H1 (cell line): ENCODE data around the gene ESYT2. TPM values are rescaled to one million over a fixed set of nuclear protein-coding genes. Genes with fewer than 3 reads are reported as not detected.

Source experiments
- CTCF ChIA-PET: fragments of 300-600 bp; sonication (Branson Sonifier 250); formaldehyde crosslinking; loops from one replicate; lab custom pipeline; 2021; ENCODE audit not compliant: partially characterized antibody; lab: Charles Lee
- POLR2A ChIA-PET: fragments of 300-600 bp; sonication (Branson Sonifier 250); formaldehyde crosslinking; loops from one replicate; lab custom pipeline; 2021; ENCODE audit warnings: inconsistent platforms; ENCODE audit not compliant: partially characterized antibody; lab: Charles Lee
- DNase-seq, 2 experiments: peaks; one replicate each; pipeline versions ENCODE4 v3.0.0 to v3.0.0-alpha.2; 2010 to 2022; ENCODE audit warnings: low spot score in 2 of 2, low read depth in 1 of 2, mixed read lengths in 1 of 2
- FAIRE-seq: peaks from 2 replicates; lab custom pipeline; 2011; peaks lifted over from hg19 to GRCh38; lab: Jason Lieb, UNC
- H2AFZ ChIP-seq: 2 replicates; pipeline ENCODE4 v1.8.1; 2012; ENCODE audit warnings: low read length, inconsistent platforms
- H2AK5ac ChIP-seq: 2 replicates; pipeline ENCODE4 v1.6.1; 2013; ENCODE audit warnings: low read depth, low read length
- H2BK120ac ChIP-seq: replicated peaks from 2 replicates; pipeline ENCODE3; 2013; ENCODE audit warnings: low read depth, low read length, inconsistent platforms
- H2BK12ac ChIP-seq: 2 replicates; pipeline ENCODE4 v1.6.1; 2013; ENCODE audit warnings: low read depth, low read length
- H2BK15ac ChIP-seq: 2 replicates; pipeline ENCODE4 v1.6.1; 2013; ENCODE audit warnings: low read length
- H2BK20ac ChIP-seq: 2 replicates; pipeline ENCODE4 v1.6.1; 2013; ENCODE audit warnings: low read length
- H2BK5ac ChIP-seq: 2 replicates; pipeline ENCODE4 v1.6.1; 2013; ENCODE audit warnings: low read depth, low read length
- H3K14ac ChIP-seq: 2 replicates; pipeline ENCODE4 v1.6.1; 2013; ENCODE audit warnings: inconsistent platforms; ENCODE audit not compliant: insufficient read length
- H3K18ac ChIP-seq: 2 replicates; pipeline ENCODE4 v1.6.1; 2013; ENCODE audit warnings: low read length; ENCODE audit errors: extremely low read depth
- H3K23ac ChIP-seq: 2 replicates; pipeline ENCODE4 v1.6.1; 2013; ENCODE audit warnings: inconsistent platforms; ENCODE audit not compliant: insufficient read length
- H3K23me2 ChIP-seq: 2 replicates; pipeline ENCODE4 v1.6.1; 2013; ENCODE audit warnings: low read depth, low read length
- H3K27ac ChIP-seq: 2 replicates; pipeline ENCODE4 v1.6.1; 2011; ENCODE audit warnings: low read depth, low read length, inconsistent platforms
- H3K27me3 ChIP-seq, 4 experiments: replicated peaks in 1 of 4; 1 replicate in 1 of 4; 2 replicates in 3 of 4; pipeline versions ENCODE4 v1.6.1 to v1.8.1; 2011 to 2013; ENCODE audit warnings: low read length in 3 of 4, mild to moderate bottlenecking in 3 of 4, inconsistent platforms in 2 of 4, mixed read lengths in 2 of 4, moderate library complexity in 1 of 4; ENCODE audit not compliant: control insufficient read depth in 3 of 4, insufficient read depth in 3 of 4; ENCODE audit errors: extremely low read depth in 1 of 4
- H3K36me3 ChIP-seq, 4 experiments: 2 replicates each; pipeline versions ENCODE4 v1.6.1 to v1.8.1; 2011 to 2013; ENCODE audit warnings: mild to moderate bottlenecking in 4 of 4, low read length in 3 of 4, moderate library complexity in 2 of 4, control low read depth in 1 of 4, inconsistent platforms in 1 of 4; ENCODE audit not compliant: insufficient read depth in 4 of 4, control insufficient read depth in 2 of 4
- H3K4ac ChIP-seq: replicated peaks from 2 replicates; pipeline ENCODE3; 2013; ENCODE audit warnings: low read length, low read depth, mixed read lengths, inconsistent platforms; ENCODE audit not compliant: insufficient read length
- H3K4me1 ChIP-seq, 4 experiments: replicated peaks in 1 of 4; 1 replicate in 1 of 4; 2 replicates in 3 of 4; pipeline versions ENCODE4 v1.6.1 to v1.8.1; 2011 to 2013; ENCODE audit warnings: low read length in 3 of 4, inconsistent platforms in 2 of 4, mixed read lengths in 1 of 4; ENCODE audit not compliant: insufficient read depth in 4 of 4, control insufficient read depth in 3 of 4
- H3K4me2 ChIP-seq, 2 experiments: 2 replicates each; pipeline versions ENCODE4 v1.6.1 to v1.8.1; 2011 to 2013; ENCODE audit warnings: low read depth in 2 of 2, low read length in 2 of 2, control low read depth in 1 of 2, inconsistent platforms in 1 of 2, mild to moderate bottlenecking in 1 of 2; ENCODE audit not compliant: insufficient read depth in 1 of 2
- H3K4me3 ChIP-seq, 4 experiments: fragments of 200-600, 300-600 bp in 1 of 4; sonication (generic), shearing (Covaris generic), sonication (Bioruptor Twin) in 1 of 4; 2 replicates each; pipeline versions ENCODE4 v1.5.1 to v1.8.1; 2011 to 2016; ENCODE audit warnings: low read length in 4 of 4, low read depth in 3 of 4, control low read depth in 2 of 4, inconsistent platforms in 2 of 4, mild to moderate bottlenecking in 2 of 4, mixed read lengths in 1 of 4, moderate library complexity in 1 of 4; ENCODE audit not compliant: insufficient read depth in 2 of 4; ENCODE audit errors: extremely low read depth in 1 of 4
- H3K56ac ChIP-seq: replicated peaks from 2 replicates; pipeline ENCODE3; 2013; ENCODE audit warnings: low read depth, mild to moderate bottlenecking, mixed read lengths, low read length, inconsistent platforms; ENCODE audit not compliant: insufficient read length
- H3K79me1 ChIP-seq: 2 replicates; pipeline ENCODE4 v1.6.1; 2013; ENCODE audit warnings: low read depth, low read length, control low read depth
- H3K79me2 ChIP-seq, 2 experiments: 2 replicates each; pipeline versions ENCODE4 v1.6.1 to v1.8.1; 2012 to 2013; ENCODE audit warnings: low read length in 2 of 2, mild to moderate bottlenecking in 2 of 2, inconsistent platforms in 1 of 2; ENCODE audit not compliant: insufficient read depth in 2 of 2, control insufficient read depth in 1 of 2
- H3K9ac ChIP-seq, 4 experiments: replicated peaks in 1 of 4; 1 replicate in 1 of 4; 2 replicates in 3 of 4; pipeline versions ENCODE4 v1.6.1 to v1.8.1; 2011 to 2013; ENCODE audit warnings: low read depth in 3 of 4, low read length in 3 of 4, control low read depth in 2 of 4, mild to moderate bottlenecking in 2 of 4, moderate library complexity in 2 of 4, inconsistent platforms in 1 of 4; ENCODE audit errors: extremely low read depth in 1 of 4
- H3K9me3 ChIP-seq, 2 experiments: 2 replicates each; pipeline versions ENCODE4 v1.6.1 to v1.8.1; 2012 to 2013; ENCODE audit warnings: mild to moderate bottlenecking in 2 of 2, moderate library complexity in 2 of 2, control low read depth in 1 of 2, inconsistent platforms in 1 of 2, low read depth in 1 of 2, low read length in 1 of 2, mixed read lengths in 1 of 2; ENCODE audit not compliant: insufficient read depth in 2 of 2
- H4K20me1 ChIP-seq, 2 experiments: replicated peaks in 1 of 2; 2 replicates each; pipeline versions ENCODE3 to v1.8.1; 2011 to 2013; ENCODE audit warnings: inconsistent platforms in 2 of 2, low read length in 2 of 2, mild to moderate bottlenecking in 1 of 2; ENCODE audit not compliant: insufficient read depth in 2 of 2, control insufficient read depth in 1 of 2
- H4K5ac ChIP-seq: 2 replicates; pipeline ENCODE4 v1.6.1; 2013; ENCODE audit warnings: low read length, low read depth, mixed read lengths, inconsistent platforms; ENCODE audit not compliant: insufficient read length
- H4K8ac ChIP-seq: 2 replicates; pipeline ENCODE4 v1.8.0; 2013; ENCODE audit warnings: mild to moderate bottlenecking, moderate library complexity, low read length, inconsistent platforms; ENCODE audit not compliant: insufficient read depth; ENCODE audit errors: extremely low read depth
- H4K91ac ChIP-seq: replicated peaks from 2 replicates; pipeline ENCODE3; 2013; ENCODE audit warnings: low read length, mixed read lengths, inconsistent platforms; ENCODE audit not compliant: insufficient read length
- EP300 ChIP-seq, 2 experiments: IDR thresholded peaks; 1 replicate in 1 of 2; 2 replicates in 1 of 2; pipeline ENCODE4 v1.6.1; 2011 to 2012; ENCODE audit warnings: low read depth in 2 of 2, low read length in 2 of 2, mild to moderate bottlenecking in 2 of 2, borderline replicate concordance in 1 of 2, inconsistent platforms in 1 of 2, moderate library complexity in 1 of 2
- MAFK ChIP-seq: IDR thresholded peaks from 2 replicates; pipeline ENCODE4 v1.6.1; 2012; ENCODE audit warnings: low read depth, mild to moderate bottlenecking, improper control_type of control experiment, low read length
- WGBS, 2 experiments: shearing (Covaris generic) in 1 of 2; methylation state at CpG; one replicate each; pipeline versions ENCODE4 v1.1.6 to v1.1.7; 2013 to 2015; ENCODE audit warnings: low lambda C conversion rate in 2 of 2, mixed read lengths in 2 of 2, inconsistent platforms in 1 of 2, low coverage in 1 of 2, missing lambda C conversion rate in 1 of 2; ENCODE audit not compliant: insufficient replicate concordance in 2 of 2, insufficient coverage in 1 of 2, insufficient read length in 1 of 2; ENCODE audit errors: extremely low coverage in 1 of 2, missing lambda C conversion rate in 1 of 2; 5-methylcytosine and 5-hydroxymethylcytosine counted together
- polyA plus RNA-seq, 7 experiments: library from polyadenylated mRNA; depleted of rRNA in 3 of 7; stranded (reverse) in 5 of 7; unstranded in 2 of 7; fragments of >200 nt in 5 of 7; fragments of 200-250 nt in 2 of 7; gene quantifications; 1 replicate in 5 of 7; 2 replicates in 1 of 7; 4 replicates in 1 of 7; pipeline versions ENCODE4 v1.2.1 to v1.2.3, GENCODE V29; 2011 to 2013; ENCODE audit warnings: missing spikeins in 2 of 7, mixed read lengths in 2 of 7
- total RNA-seq: library from RNA; stranded (reverse); fragmentation: NEBNext Ultra II Directional; extraction: Animal tissue kit (Norgen Biotek cat#: 25700); gene quantifications from 2 replicates; pipeline ENCODE4 v1.2.1, GENCODE V29; 2021

Gene ESYT2
- total and polyA plus RNA-seq, 2 of the 8 experiments (the other 6 are each of a cell fraction or from before 2014, with no cell fraction given) = 27.0 to 37.5 TPM

- Histone ChIP-seq H3K14ac (no peak overlapping the region), H3K56ac (no peak overlapping the region), H4K20me1 (peaks cover 0 to 2% of the 10 kb centered on the region in 2 experiments), H3K4ac (no peak overlapping the region), H3K9me3 (peaks cover 0 to 4% of the 10 kb centered on the region in 2 experiments; a peak in 1 of 4 replicates), H4K91ac (no peak overlapping the region), H3K23me2 (no peaks in the 10 kb centered on the region), H3K36me3 (peaks cover 0 to 8% (median 3%) of the 10 kb centered on the region in 4 experiments; a peak in 3 of 8 replicates), H3K4me1 (peaks cover 0 to 3% (median 0%) of the 10 kb centered on the region in 4 experiments; a peak in 1 of 7 replicates), H3K27me3 (no peaks in the 10 kb centered on the region), H2BK20ac (no peak overlapping the region), H2AK5ac (no peak overlapping the region), H3K4me3 (no peak overlapping the region), H3K9ac (no peak overlapping the region), H3K18ac (no peak overlapping the region), H3K23ac (no peak overlapping the region), H4K8ac (no peak overlapping the region), H3K27ac (no peak overlapping the region), H2BK120ac (no peak overlapping the region), H2BK15ac (no peak overlapping the region), H2AFZ (no peak overlapping the region), H4K5ac (no peak overlapping the region), H3K79me1 (peaks cover 7% of the 10 kb centered on the region), H2BK12ac (no peak overlapping the region), H3K79me2 (peaks cover 3 to 71% of the 10 kb centered on the region in 2 experiments; a peak in 3 of 4 replicates), H3K4me2 (no peak overlapping the region), H2BK5ac (no peak overlapping the region)
- DNase-seq (no peak), FAIRE-seq (no peak)
- 85% methylated on average over 9 of the region's 9 CpGs; no CpG with 5 or more reads in 1 of the 2 experiments for WGBS, 2 experiments
- TF ChIP-seq MAFK (peak; percentile 65; the same call in 1 of the 2 replicates), EP300 (IDR thresholded peaks at IDR 0.05; ENCODE audit: borderline replicate concordance in 1 of 2, low read depth in 2 of 2, low read length in 2 of 2) (no peak)
- POLR2A ChIA-PET = interaction anchor here (1.0 kb wide), 1 partner anchor 27 kb away, joined by 3 read pairs; no protein-coding TSS in a partner anchor
- CTCF ChIA-PET = no interaction called here
Observed at GRCh38 chr7:158802535-158803366, 26.6 kb downstream of the ESYT2 start.
